HG02840 (cell line): ENCODE data around the gene FHOD3.

Experiments
- ATAC-seq: cut with Tn5 transposase; IDR thresholded peaks from one replicate; pipeline ENCODE4 v1.9.1; 2021; ENCODE audit warnings: mild to moderate bottlenecking, moderate library complexity, moderate number of reproducible peaks; ENCODE audit not compliant: unreplicated experiment, low FRiP score

FHOD3 gene

GRCh38 chr18:36321658-36322407 is 24.3 kb downstream of the FHOD3 start:
- ATAC-seq: no peak

- ATAC-seq: no peak
These were observed 24.9 kb downstream of the FHOD3 start for GRCh38 chr18:36322408-36322728.

- no peak for ATAC-seq
These were observed 25.2 kb downstream of the FHOD3 start for GRCh38 chr18:36322734-36323133.

GRCh38 chr18:36323421-36323820 is 25.9 kb downstream of the FHOD3 start:
- no peak for ATAC-seq

GRCh38 chr18:36325846-36326245 is 28.3 kb downstream of the FHOD3 start:
- no peak for ATAC-seq

- ATAC-seq: no peak
These were observed 29.3 kb downstream of the FHOD3 start for GRCh38 chr18:36326771-36327170.

- no peak for ATAC-seq
These were observed 30.1 kb downstream of the FHOD3 start for GRCh38 chr18:36327352-36328316.

- ATAC-seq: no peak
These were observed 30.9 kb downstream of the FHOD3 start for GRCh38 chr18:36328385-36328858.

- no peak for ATAC-seq
These were observed 31.4 kb downstream of the FHOD3 start for GRCh38 chr18:36328916-36329315.

- no peak for ATAC-seq
These were observed 32.3 kb downstream of the FHOD3 start for GRCh38 chr18:36329684-36330434.

GRCh38 chr18:36330435-36331052 is 33.0 kb downstream of the FHOD3 start:
- no peak for ATAC-seq

- no peak for ATAC-seq
These were observed 34.0 kb downstream of the FHOD3 start for GRCh38 chr18:36331521-36331971.

- no peak for ATAC-seq
These were observed 35.9 kb downstream of the FHOD3 start for GRCh38 chr18:36333414-36333813.

- no peak for ATAC-seq
These were observed 37.3 kb downstream of the FHOD3 start for GRCh38 chr18:36334798-36335197.

- ATAC-seq: no peak
These were observed 38.2 kb downstream of the FHOD3 start for GRCh38 chr18:36335476-36336279.

GRCh38 chr18:36337679-36338402 is 40.3 kb downstream of the FHOD3 start:
- no peak for ATAC-seq

GRCh38 chr18:36338403-36338933 is 41.0 kb downstream of the FHOD3 start:
- no peak for ATAC-seq

GRCh38 chr18:36340246-36340645 is 42.7 kb downstream of the FHOD3 start:
- no peak for ATAC-seq

GRCh38 chr18:36341944-36342343 is 44.4 kb downstream of the FHOD3 start:
- no peak for ATAC-seq
